ENCODE results near the gene MYH16.
"Not testable (repeated sequence)": the region's sequence is repeated elsewhere in the genome, so short reads cannot be mapped to it uniquely, and the experiment has no call there.

MYH16 gene

DNA sequence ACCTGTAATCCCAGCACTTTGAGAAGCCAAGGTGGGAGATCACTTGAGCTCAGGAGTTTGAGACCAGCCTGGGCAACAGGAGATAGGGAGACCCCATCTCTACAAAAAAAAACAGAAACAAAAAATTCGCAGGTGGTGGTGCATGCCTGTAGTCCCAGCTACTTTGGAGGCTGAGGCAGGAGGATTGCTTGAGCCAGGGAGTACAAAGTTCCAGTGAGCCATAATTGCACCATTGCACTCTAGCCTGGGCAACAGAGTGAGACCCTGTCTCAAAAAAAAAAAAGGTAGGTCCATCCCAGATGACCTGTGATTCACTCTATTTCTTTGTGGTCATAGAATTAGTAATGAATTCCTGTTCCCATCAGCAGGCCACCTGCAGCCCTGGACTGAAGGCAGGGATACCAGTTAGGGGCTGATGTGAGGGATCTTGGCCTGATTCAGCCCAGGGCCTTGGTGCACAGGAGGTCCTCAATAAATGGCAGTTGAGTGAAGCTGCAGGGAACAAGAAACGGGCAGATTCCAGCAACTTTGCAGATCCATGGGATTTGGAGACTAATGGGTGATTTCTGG lies at the start of gene MYH16:
Gene MYH16 (plus strand): TSS at position 364 of the 570 bp plus-strand sequence.
- no peak for DNase-seq (ENCODE audit: low read depth in 2 of 2)

- not testable (repeated sequence) for DNase-seq (ENCODE audit: low read depth in 2 of 2)
These were observed 48.3 kb upstream of the MYH16 start for GRCh38 chr7:99224263-99224898.

GRCh38 chr7:99224899-99225265 lies 47.8 kb upstream of the MYH16 start:
- DNase-seq (ENCODE audit: low read depth in 2 of 2): no peak

- no peak for DNase-seq (ENCODE audit: low read depth in 2 of 2)
These were observed 43.4 kb upstream of the MYH16 start for GRCh38 chr7:99229234-99229633.

DNA sequence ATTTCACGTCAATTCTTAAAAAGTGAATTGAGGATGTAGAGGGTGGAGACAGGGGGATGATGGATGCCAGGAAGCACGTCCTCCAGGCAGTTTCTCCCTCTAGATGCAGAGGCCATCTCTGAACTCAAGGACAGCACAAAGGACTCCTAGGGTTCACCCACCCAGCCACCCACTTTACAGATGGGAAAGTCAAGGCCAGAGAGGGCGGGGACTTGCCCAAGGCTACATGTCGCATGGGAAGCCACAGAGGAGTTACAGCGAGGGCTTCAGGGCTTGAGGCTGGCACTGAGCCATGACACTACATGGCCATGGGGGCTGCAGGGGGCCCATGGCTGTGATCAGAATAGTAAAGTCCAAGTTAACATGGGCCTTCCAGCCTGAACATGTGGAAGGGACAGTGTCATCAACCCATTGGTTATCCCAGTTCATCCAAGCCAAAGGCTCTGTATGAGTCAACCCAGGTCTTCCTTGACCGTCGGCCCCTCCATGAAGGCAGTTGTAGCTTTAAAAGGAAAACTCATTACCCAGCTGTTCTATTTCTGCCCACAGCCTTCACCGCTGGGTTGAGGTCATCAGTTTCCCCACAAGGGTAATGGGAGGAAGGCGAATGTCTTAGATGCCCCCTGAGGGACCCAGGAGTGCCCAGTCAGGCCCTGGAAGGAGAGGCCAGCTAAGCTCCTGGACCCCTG lies 40.4 kb upstream of the MYH16 start:
- no peak for DNase-seq (ENCODE audit: low read depth in 2 of 2)

- not testable (repeated sequence) for DNase-seq (ENCODE audit: low read depth in 2 of 2)
These were observed 39.7 kb upstream of the MYH16 start for GRCh38 chr7:99232955-99233354.

- no peak for DNase-seq (ENCODE audit: low read depth in 2 of 2)
These were observed 38.5 kb upstream of the MYH16 start for GRCh38 chr7:99234185-99234584.

DNA sequence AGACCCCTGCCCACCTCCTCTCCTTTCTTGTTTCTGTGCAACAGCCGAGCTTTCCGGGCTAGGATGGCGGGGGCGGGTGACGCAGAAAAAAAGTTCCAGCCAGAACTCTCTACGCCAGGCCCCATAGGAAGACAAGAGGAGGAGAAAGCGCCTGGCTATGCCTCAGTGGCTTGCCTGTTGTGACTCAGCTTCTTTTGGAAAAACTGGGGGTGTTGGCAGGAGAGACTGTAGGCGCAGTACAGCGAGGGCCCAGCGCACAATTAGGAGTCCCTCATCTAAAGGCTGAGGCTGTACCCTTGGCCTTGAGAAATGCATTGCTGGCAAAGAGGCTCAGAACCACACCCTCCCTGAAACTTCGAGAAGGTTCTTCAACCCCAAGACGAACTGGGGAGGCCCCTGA lies 36.7 kb upstream of the MYH16 start:
- DNase-seq (ENCODE audit: low read depth in 2 of 2): no peak

GRCh38 chr7:99237876-99238275 lies 34.8 kb upstream of the MYH16 start:
- not testable (repeated sequence) for DNase-seq (ENCODE audit: low read depth in 2 of 2)

DNA sequence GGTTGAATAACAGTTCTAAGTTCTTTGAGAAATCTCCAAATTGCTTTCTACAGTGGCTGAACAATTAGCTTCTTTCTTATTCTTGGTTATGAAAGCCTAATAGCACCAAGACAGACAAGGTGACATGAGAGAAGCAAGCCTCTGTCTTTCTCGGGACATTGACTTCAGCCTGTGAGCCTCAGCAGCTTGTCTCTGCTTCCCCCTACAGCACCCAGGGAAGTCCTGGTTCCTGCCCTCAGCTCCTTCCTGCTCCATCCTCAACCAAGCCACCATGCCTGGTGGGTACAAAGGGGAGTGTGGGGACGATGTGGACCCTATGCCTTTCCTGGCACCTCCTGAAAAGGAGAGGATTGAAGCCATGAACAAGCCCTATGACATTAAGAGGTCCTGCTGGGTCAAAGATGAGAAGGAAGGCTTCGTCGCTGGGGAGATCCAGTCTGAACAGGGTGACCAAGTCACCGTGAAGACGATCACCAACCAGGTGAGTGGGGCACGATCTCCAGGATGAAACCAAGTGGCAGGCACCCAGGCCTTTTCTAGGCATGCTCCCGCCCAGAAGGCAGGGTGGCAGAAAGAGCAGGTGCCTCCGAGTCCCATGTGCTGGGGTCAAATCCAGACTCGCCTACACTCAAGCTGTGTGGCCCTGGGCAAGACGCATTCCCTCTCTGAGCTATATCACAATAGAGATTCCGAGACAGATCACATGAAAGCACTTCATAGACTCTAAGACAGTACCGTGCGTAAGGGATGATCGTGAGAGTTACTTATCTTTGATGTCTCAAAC lies 33.9 kb upstream of the MYH16 start:
- DNase-seq (ENCODE audit: low read depth in 2 of 2): no peak

DNA sequence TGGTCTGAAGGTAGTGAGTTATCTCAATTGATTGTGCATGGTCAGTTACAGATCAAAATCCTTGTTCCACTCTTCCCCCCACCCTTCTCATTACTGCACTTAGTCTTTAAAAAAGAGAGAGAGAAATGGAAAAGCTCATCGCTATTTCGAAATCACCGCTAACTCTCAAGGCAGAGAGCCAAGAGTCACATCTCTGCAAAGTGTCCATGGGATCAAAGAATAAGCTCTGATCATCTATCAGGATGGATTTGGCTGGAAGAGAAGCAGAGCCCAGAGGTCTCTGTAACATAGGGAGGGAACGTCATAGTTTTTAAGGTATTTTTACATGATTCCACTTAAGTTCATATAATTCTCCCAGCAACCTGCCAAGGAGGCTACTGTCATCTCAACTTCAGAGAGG lies 30.0 kb upstream of the MYH16 start:
- DNase-seq (ENCODE audit: low read depth in 2 of 2): no peak

GRCh38 chr7:99243751-99244337 lies 28.8 kb upstream of the MYH16 start:
- no peak for DNase-seq (ENCODE audit: low read depth in 2 of 2)

GRCh38 chr7:99244939-99245338 lies 27.7 kb upstream of the MYH16 start:
- no peak for DNase-seq (ENCODE audit: low read depth in 2 of 2)

- no peak for DNase-seq (ENCODE audit: low read depth in 2 of 2)
These were observed 24.1 kb upstream of the MYH16 start for GRCh38 chr7:99248391-99249095.

GRCh38 chr7:99249985-99250575 lies 22.6 kb upstream of the MYH16 start:
- DNase-seq (ENCODE audit: low read depth in 2 of 2): no peak

DNA sequence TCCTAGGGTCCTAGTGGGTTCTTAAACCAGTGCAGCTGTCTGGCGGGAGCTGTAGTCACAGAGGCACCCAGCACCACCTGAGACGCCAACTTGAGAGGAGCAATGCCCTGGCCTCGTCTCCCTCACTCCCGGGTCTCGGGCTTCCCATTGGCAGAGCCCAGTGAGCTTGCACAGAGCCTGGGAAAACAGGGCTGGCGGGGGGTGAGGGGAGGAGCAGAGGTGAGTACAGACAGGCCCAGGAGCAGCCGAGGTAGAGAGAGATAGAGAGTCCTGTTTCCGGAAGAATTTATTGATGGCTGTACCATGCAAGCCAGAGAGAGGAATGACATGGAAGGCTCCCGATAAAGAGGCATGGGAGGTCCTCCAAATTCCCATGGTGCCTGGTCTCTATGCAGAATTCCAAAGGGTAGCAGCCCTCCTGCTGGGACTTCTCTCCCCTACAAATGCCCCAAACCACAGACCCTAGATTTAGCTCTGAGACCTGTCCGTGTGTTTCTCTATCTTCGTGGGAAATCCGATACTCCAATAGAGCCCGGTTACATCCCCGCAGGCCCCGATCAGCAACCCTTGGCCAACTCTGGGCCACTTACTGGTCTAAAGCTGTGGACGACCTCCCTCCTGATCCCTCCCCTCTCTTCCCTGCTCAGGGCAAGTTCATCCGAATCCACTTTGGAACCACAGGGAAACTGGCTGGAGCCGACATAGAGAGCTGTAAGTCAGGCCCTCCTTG lies 20.3 kb upstream of the MYH16 start:
- no peak for DNase-seq (ENCODE audit: low read depth in 2 of 2)

DNA sequence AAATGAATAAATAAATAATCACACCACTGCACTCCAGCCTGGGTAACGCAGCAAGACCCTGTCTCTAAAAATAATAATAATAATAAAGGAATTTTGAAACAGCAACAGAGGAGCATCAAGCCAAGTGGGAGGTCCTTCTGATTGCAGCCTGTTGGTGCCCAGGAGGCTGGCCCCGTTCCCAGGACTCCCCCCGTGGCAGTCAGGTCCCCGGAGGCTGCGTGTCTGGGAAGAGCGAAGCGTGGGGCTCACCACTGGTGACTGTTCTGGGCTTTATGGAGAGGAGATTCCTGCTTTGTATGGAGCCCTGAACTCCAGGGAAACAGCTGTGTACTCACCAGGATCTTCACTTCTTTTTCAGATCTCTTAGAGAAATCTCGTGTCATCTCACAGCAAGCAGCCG lies 19.3 kb upstream of the MYH16 start:
- no peak for DNase-seq (ENCODE audit: low read depth in 2 of 2)

- no peak for DNase-seq (ENCODE audit: low read depth in 2 of 2)
These were observed 18.2 kb upstream of the MYH16 start for GRCh38 chr7:99254390-99254789.

DNA sequence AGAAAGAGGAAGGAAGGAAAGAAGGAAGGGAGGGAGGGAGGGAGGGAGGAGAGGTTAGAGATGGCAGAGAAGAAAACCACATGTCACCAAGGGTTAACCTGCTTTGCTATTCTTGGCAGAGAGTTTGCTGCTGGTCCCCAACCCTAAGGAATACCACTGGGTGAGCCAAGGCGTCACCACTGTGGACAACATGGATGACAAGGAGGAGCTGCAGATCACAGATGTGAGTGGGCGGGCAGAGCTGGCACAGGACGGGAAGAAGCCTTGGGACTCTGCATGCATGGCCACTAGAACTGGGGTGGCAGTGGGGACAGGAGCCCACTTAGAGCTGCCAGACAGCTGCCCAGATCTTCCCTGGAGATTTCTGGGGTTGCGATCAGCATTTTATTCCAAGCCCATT lies 17.2 kb upstream of the MYH16 start:
- DNase-seq (ENCODE audit: low read depth in 2 of 2): no peak

GRCh38 chr7:99257065-99257464 lies 15.6 kb upstream of the MYH16 start:
- DNase-seq (ENCODE audit: low read depth in 2 of 2): no peak

Data from stimulated activated CD8-positive, alpha-beta memory T cell treated with anti-CD3 and anti-CD28 coated beads, Interleukin-15, amount 100 ng/mL, for 48 hours (primary cell).